A549 (cell line): ENCODE results near the gene RAP1GAP2.

Experiments
- CBX2 ChIP-seq: fragments of 200-600 bp; sonication (generic); IDR thresholded peaks from 2 replicates; pipeline ENCODE4 v1.6.1; 2016; ENCODE audit warnings: low read depth, mild to moderate bottlenecking, borderline replicate concordance
- EP300 ChIP-seq, 2 experiments: fragments of >200 bp; sonication (Bioruptor Twin); formaldehyde crosslinking; IDR thresholded peaks; 2 replicates in 1 of 2; 3 replicates in 1 of 2; pipeline ENCODE4 v1.6.1; 2016 to 2017
- ESRRA ChIP-seq: fragments of 150-350 bp; IDR thresholded peaks from 2 replicates; pipeline ENCODE4 v1.6.1; 2014; ENCODE audit warnings: mild to moderate bottlenecking, low read length, borderline replicate concordance
- MAFK ChIP-seq: fragments of 450-650 bp; IDR thresholded peaks from 2 replicates; pipeline ENCODE4 v1.6.1; 2014; ENCODE audit not compliant: partially characterized antibody
- POLR2A ChIP-seq: IDR thresholded peaks from 2 replicates; pipeline ENCODE4 v1.6.1; 2012; ENCODE audit warnings: mild to moderate bottlenecking, low read length
- ZSCAN20 ChIP-seq: fragments of 250-450 bp; sonication (Bioruptor Pico); IDR thresholded peaks from 2 replicates; pipeline ENCODE4 v1.8.0; 2022; ENCODE audit warnings: mild to moderate bottlenecking, moderate library complexity
- TF ChIP-seq, protein P1 (sequence below): fragments of >200 bp; sonication (Bioruptor Twin); formaldehyde crosslinking; IDR thresholded peaks from 3 replicates; pipeline ENCODE4 v1.5.1; 2016
- TF ChIP-seq, protein P2 (sequence below): fragments of 200-600 bp; sonication (generic); IDR thresholded peaks from 2 replicates; pipeline ENCODE4 v1.6.1; 2016; ENCODE audit warnings: antibody characterized with exemption, mild to moderate bottlenecking, moderate library complexity

DNA sequence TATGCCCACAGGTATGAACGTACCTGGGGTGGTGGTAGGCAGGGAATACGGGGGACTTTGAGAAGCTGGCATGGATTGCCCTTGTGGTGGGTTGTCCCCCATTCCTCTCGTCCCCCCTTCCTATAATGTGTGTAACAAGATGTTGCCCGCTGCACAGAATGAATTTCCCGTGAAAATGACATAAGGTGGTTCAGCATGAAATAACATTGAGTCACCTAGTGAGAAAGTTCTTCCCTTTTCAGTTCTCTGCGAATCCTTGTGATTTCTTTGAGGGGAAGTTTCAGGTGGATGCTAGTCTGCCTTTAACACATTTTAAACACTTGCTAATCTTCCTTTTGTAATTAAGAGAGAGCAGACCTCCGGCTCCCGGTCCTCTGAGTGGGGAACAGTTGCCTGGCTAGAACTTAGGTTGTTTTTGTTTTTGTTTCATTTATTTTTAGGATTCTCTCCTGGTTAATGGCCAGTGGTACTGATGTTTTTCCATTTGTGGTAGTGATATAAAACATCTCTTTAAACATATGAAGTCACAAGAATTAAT, 58.9 kb downstream of the RAP1GAP2 start:
- TF ChIP-seq, protein P1, sequence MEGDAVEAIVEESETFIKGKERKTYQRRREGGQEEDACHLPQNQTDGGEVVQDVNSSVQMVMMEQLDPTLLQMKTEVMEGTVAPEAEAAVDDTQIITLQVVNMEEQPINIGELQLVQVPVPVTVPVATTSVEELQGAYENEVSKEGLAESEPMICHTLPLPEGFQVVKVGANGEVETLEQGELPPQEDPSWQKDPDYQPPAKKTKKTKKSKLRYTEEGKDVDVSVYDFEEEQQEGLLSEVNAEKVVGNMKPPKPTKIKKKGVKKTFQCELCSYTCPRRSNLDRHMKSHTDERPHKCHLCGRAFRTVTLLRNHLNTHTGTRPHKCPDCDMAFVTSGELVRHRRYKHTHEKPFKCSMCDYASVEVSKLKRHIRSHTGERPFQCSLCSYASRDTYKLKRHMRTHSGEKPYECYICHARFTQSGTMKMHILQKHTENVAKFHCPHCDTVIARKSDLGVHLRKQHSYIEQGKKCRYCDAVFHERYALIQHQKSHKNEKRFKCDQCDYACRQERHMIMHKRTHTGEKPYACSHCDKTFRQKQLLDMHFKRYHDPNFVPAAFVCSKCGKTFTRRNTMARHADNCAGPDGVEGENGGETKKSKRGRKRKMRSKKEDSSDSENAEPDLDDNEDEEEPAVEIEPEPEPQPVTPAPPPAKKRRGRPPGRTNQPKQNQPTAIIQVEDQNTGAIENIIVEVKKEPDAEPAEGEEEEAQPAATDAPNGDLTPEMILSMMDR, result no peak
- TF ChIP-seq CBX2 (no peak), MAFK (no peak), EP300 (IDR thresholded peaks at IDR 0.05) (no peak), ESRRA (no peak), ZSCAN20 (no peak), POLR2A (no peak)
- TF ChIP-seq, protein P2, sequence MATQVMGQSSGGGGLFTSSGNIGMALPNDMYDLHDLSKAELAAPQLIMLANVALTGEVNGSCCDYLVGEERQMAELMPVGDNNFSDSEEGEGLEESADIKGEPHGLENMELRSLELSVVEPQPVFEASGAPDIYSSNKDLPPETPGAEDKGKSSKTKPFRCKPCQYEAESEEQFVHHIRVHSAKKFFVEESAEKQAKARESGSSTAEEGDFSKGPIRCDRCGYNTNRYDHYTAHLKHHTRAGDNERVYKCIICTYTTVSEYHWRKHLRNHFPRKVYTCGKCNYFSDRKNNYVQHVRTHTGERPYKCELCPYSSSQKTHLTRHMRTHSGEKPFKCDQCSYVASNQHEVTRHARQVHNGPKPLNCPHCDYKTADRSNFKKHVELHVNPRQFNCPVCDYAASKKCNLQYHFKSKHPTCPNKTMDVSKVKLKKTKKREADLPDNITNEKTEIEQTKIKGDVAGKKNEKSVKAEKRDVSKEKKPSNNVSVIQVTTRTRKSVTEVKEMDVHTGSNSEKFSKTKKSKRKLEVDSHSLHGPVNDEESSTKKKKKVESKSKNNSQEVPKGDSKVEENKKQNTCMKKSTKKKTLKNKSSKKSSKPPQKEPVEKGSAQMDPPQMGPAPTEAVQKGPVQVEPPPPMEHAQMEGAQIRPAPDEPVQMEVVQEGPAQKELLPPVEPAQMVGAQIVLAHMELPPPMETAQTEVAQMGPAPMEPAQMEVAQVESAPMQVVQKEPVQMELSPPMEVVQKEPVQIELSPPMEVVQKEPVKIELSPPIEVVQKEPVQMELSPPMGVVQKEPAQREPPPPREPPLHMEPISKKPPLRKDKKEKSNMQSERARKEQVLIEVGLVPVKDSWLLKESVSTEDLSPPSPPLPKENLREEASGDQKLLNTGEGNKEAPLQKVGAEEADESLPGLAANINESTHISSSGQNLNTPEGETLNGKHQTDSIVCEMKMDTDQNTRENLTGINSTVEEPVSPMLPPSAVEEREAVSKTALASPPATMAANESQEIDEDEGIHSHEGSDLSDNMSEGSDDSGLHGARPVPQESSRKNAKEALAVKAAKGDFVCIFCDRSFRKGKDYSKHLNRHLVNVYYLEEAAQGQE, result no peak
